ENCODE results near the gene E2F6. TPM values are rescaled to one million over a fixed set of nuclear protein-coding genes. Genes with fewer than 3 reads are reported as not detected.
A peak's percentile ranks its signal among the peaks of the same experiment; 100 is the strongest.

E2F6 gene, protein sequence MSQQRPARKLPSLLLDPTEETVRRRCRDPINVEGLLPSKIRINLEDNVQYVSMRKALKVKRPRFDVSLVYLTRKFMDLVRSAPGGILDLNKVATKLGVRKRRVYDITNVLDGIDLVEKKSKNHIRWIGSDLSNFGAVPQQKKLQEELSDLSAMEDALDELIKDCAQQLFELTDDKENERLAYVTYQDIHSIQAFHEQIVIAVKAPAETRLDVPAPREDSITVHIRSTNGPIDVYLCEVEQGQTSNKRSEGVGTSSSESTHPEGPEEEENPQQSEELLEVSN
- 14.9 and 15.6 TPM in 2 replicates for total RNA-seq (2021; fragmentation: NEBNext Ultra II Directional; extraction: Animal tissue kit (Norgen Biotek cat#: 25700))
- polyA plus RNA-seq (2011; rRNA removed): 3.8 and 8.3 TPM in 2 replicates
- 7.3 TPM for polyA plus RNA-seq (2011; cell fraction: cytosol; rRNA removed)
- polyA plus RNA-seq (2011; cell fraction: nucleus; rRNA removed): 5.7 TPM
- polyA plus RNA-seq (2012, experiment 1 of 2): 11.0 to 11.9 TPM (median 11.2 TPM) in 4 replicates
- polyA plus RNA-seq (2012, experiment 2 of 2): 6.1 TPM
- polyA plus RNA-seq (2013, experiment 1 of 2): 8.0 TPM
- polyA plus RNA-seq (2013, experiment 2 of 2): 7.7 TPM
- 6.8 and 9.7 TPM in 2 replicates for polyA minus RNA-seq (2011; rRNA and poly(A)+ RNA removed)
- 5.4 TPM for polyA minus RNA-seq (2011; cell fraction: cytosol; rRNA and poly(A)+ RNA removed)
- polyA minus RNA-seq (2011; cell fraction: nucleus; rRNA and poly(A)+ RNA removed): 11.4 TPM
- long read RNA-seq, experiment 1, transcript E2F6-202 (7 exons, 3,218 nt): major isoform, 7 of 24 reads
- long read RNA-seq, experiment 1, partial matches to known transcripts: 6 of 24 reads
- long read RNA-seq, experiment 1, other reads (novel, unspliced or antisense): 8 of 24 reads
- long read RNA-seq, experiment 2, partial matches to known transcripts: 1 of 3 reads
- long read RNA-seq, experiment 2, other reads (novel, unspliced or antisense): 2 of 3 reads

DNA sequence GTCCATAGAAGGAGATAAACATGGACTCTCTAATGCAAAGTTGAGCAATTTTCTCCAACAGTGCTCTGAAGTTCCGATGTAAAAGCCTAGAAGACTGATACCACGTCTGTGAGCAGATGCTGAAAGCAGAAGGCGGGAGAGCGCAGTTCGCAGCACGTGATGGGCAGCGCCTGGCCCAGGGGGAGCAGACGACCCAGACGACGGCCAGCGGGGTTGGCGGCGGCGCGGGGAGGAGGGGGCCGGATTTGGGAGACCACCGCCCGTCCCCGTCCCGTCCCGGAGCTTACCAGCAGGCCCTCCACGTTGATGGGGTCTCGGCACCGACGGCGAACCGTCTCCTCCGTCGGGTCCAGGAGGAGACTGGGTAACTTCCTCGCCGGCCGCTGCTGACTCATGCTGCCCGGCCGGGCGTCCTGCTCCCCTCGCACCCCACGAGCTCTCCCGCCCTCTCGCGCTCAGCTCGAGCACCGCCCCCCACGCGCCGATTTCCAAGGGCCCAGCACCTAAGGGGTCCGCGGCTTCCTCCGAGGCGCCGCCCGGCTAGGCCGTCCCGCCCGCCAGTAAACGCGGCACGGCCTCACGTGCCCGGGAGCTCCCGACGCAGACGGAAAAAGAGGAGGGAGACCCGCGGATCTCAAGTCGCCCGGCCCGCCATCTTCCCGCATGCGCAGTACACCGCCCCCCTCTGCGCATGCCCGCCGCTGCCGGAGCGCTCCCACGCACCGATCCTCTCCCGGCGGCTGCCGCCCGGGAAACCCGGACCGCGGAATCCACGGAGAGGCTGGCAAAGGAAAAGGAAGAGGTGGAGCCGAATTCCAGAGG lies at the start of gene E2F6:
E2F6 (minus strand) TSS at position 677 of the 822 bp plus-strand sequence; CDS start at position 395, 282 bp downstream.
- Histone ChIP-seq H2AK5ac (ENCODE audit: low read depth, low read length) (no peak within 1 kb of the TSS), H2AFZ (ENCODE audit: low read length) (peak within 1 kb of the TSS; percentile 9; the same call in 1 of the 2 replicates), H3K4me1 (replicated peaks in 1 of 4; ENCODE audit: control insufficient read depth in 3 of 4, insufficient read depth in 4 of 4, low read length in 3 of 4) (0 out of 7 replicates have a peak, but pooled peaks cover 0 to 2% (median 0%) of the 10 kb centered on the region in 4 experiments), H3K14ac (ENCODE audit: insufficient read length) (no peak within 1 kb of the TSS), H3K23ac (ENCODE audit: insufficient read length) (no peak within 1 kb of the TSS), H3K79me1 (ENCODE audit: low read depth, low read length) (peaks cover 3% of the 10 kb centered on the region; the same call in 1 of the 2 replicates), H3K4me3 (ENCODE audit: extremely low read depth in 1 of 4, insufficient read depth in 2 of 4, low read depth in 3 of 4, low read length in 4 of 4) (peak within 1 kb of the TSS; percentile 23 to 53 (median 38); a peak in 7 of 8 replicates), H4K91ac (replicated peaks; ENCODE audit: insufficient read length, low read length) (peak within 1 kb of the TSS; percentile 77), H2BK120ac (replicated peaks; ENCODE audit: low read depth, low read length) (no peak within 1 kb of the TSS), H4K8ac (ENCODE audit: extremely low read depth, insufficient read depth, low read length) (peak within 1 kb of the TSS; percentile 73), H3K79me2 (ENCODE audit: control insufficient read depth in 1 of 2, insufficient read depth in 2 of 2, low read length in 2 of 2) (peaks cover 0 to 42% of the 10 kb centered on the region in 2 experiments; a peak in 3 of 4 replicates), H3K23me2 (ENCODE audit: low read depth, low read length) (no peaks in the 10 kb centered on the region; the same call in 1 of the 2 replicates), H4K5ac (ENCODE audit: insufficient read length, low read depth, low read length) (peak within 1 kb of the TSS; percentile 42), H3K27me3 (replicated peaks in 1 of 4; ENCODE audit: control insufficient read depth in 3 of 4, extremely low read depth in 1 of 4, insufficient read depth in 3 of 4, low read length in 3 of 4) (peaks cover 0 to 10% (median 4%) of the 10 kb centered on the region in 4 experiments; a peak in 5 of 7 replicates), H2BK15ac (ENCODE audit: low read length) (no peak within 1 kb of the TSS), H3K9me3 (ENCODE audit: insufficient read depth in 2 of 2, low read depth in 1 of 2, low read length in 1 of 2) (peaks cover 0 to 3% of the 10 kb centered on the region in 2 experiments; a peak in 2 of 4 replicates), H3K27ac (ENCODE audit: low read depth, low read length) (no peak within 1 kb of the TSS), H3K36me3 (ENCODE audit: control insufficient read depth in 2 of 4, insufficient read depth in 4 of 4, low read length in 3 of 4) (peaks cover 0 to 5% (median 3%) of the 10 kb centered on the region in 4 experiments; a peak in 2 of 8 replicates), H4K20me1 (replicated peaks in 1 of 2; ENCODE audit: control insufficient read depth in 1 of 2, insufficient read depth in 2 of 2, low read length in 2 of 2) (peaks cover 3 to 7% of the 10 kb centered on the region in 2 experiments), H3K4ac (replicated peaks; ENCODE audit: insufficient read length, low read depth, low read length) (no peak within 1 kb of the TSS), H3K4me2 (ENCODE audit: insufficient read depth in 1 of 2, low read depth in 2 of 2, low read length in 2 of 2) (peak within 1 kb of the TSS; percentile 52 to 59), H3K56ac (replicated peaks; ENCODE audit: insufficient read length, low read depth, low read length) (peak within 1 kb of the TSS; percentile 47), H3K9ac (replicated peaks in 1 of 4; ENCODE audit: extremely low read depth in 1 of 4, low read depth in 3 of 4, low read length in 3 of 4) (no peak within 1 kb of the TSS; a peak in 1 of 7 replicates), H2BK12ac (ENCODE audit: low read depth, low read length) (0 out of 2 replicates have a peak within 1 kb of the TSS, but pooled peaks have one; percentile 4), H2BK5ac (ENCODE audit: low read depth, low read length) (no peak within 1 kb of the TSS), H3K18ac (ENCODE audit: extremely low read depth, low read length) (peak within 1 kb of the TSS; percentile 85; the same call in 1 of the 2 replicates), H2BK20ac (ENCODE audit: low read length) (no peak within 1 kb of the TSS)
- DNase-seq (ENCODE audit: low read depth in 1 of 2, low spot score in 2 of 2): peak; percentile 73 to 98
- POLR2A ChIA-PET (ENCODE audit: partially characterized antibody): interaction anchor here (1.6 kb wide), 1 partner anchor 16 kb away, joined by 5 read pairs; no protein-coding TSS in a partner anchor
- CTCF ChIA-PET (ENCODE audit: partially characterized antibody): interaction anchor here (0.7 to 5.5 kb wide), 4 partner anchors 9 to 334 kb away, joined by 3 to 52 read pairs (median 16); a partner anchor contains a TSS
- FAIRE-seq: no peak
- WGBS, 2 experiments (ENCODE audit: extremely low coverage in 1 of 2, insufficient coverage in 1 of 2, insufficient read length in 1 of 2, insufficient replicate concordance in 2 of 2, low coverage in 1 of 2, low lambda C conversion rate in 2 of 2, missing lambda C conversion rate in 1 of 2): 5% methylated on average over 41 of the region's 86 CpGs; no CpG with 5 or more reads in 1 of the 2 experiments
- TF ChIP-seq RXRA (IDR thresholded peaks at IDR 0.05; ENCODE audit: insufficient read depth, low read depth, low read length) (no peak), CEBPB (IDR thresholded peaks at IDR 0.05; ENCODE audit: low read depth, low read length) (no peak), TEAD4 (IDR thresholded peaks at IDR 0.05; ENCODE audit: low read depth, low read length) (peak; percentile 91), SRF (IDR thresholded peaks at IDR 0.05; ENCODE audit: low read depth, low read length) (no peak)
- TF ChIP-seq, protein P1, sequence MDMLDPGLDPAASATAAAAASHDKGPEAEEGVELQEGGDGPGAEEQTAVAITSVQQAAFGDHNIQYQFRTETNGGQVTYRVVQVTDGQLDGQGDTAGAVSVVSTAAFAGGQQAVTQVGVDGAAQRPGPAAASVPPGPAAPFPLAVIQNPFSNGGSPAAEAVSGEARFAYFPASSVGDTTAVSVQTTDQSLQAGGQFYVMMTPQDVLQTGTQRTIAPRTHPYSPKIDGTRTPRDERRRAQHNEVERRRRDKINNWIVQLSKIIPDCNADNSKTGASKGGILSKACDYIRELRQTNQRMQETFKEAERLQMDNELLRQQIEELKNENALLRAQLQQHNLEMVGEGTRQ (IDR thresholded peaks at IDR 0.05; ENCODE audit: low read length): peak; percentile 72

Data from H1 (cell line).